Breast epithelium (tissue), 4 donors: Measurements from ENCODE around the gene GIMAP6. TPM values are rescaled to one million over a fixed set of nuclear protein-coding genes. Genes with fewer than 3 reads are reported as not detected.
"Not testable (repeated sequence)": the region's sequence is repeated elsewhere in the genome, so short reads cannot be mapped to it uniquely, and the experiment has no call there.

Experiments
- DNase-seq, 2 donors: peaks; one replicate each; pipeline ENCODE4 v3.0.0-alpha.2; 2019; ENCODE audit warnings: low spot score in 2 of 2
- H3K27ac ChIP-seq, 2 donors: fragments of 200-600 bp; sonication (generic) in 1 of 2; one replicate each; pipeline ENCODE4 v1.5.1; 2016 to 2019; ENCODE audit warnings: mild to moderate bottlenecking in 1 of 2
- H3K27me3 ChIP-seq, 2 donors: fragments of 200-600 bp; sonication (generic) in 1 of 2; one replicate each; pipeline versions ENCODE4 v1.5.1 to v1.6.0; 2017 to 2019; ENCODE audit warnings: control low read depth in 1 of 2, mild to moderate bottlenecking in 1 of 2
- H3K36me3 ChIP-seq: fragments of 200-600 bp; one replicate; pipeline ENCODE4 v1.5.1; 2019
- H3K4me1 ChIP-seq, 2 donors: fragments of 200-600 bp; sonication (generic); one replicate each; pipeline ENCODE4 v1.5.1; 2016 to 2019; ENCODE audit warnings: control low read depth in 1 of 2
- H3K4me3 ChIP-seq, 3 donors: fragments of 200-600 bp; sonication (generic); 1 replicate in 2 of 3; 2 replicates in 1 of 3; pipeline ENCODE4 v1.5.1; 2016 to 2019; ENCODE audit warnings: mild to moderate bottlenecking in 3 of 3, moderate library complexity in 2 of 3
- H3K9me3 ChIP-seq, 2 donors: fragments of 200-600 bp; sonication (generic) in 1 of 2; one replicate each; pipeline ENCODE4 v1.5.1; 2016 to 2019; ENCODE audit warnings: control low read depth in 1 of 2
- POLR2A ChIP-seq: fragments of 450-650 bp; IDR thresholded peaks from one replicate; pipeline ENCODE4 v1.6.1; 2016; ENCODE audit warnings: antibody characterized with exemption, mild to moderate bottlenecking, moderate library complexity
- POLR2AphosphoS5 ChIP-seq, 3 donors: sonication (generic); formaldehyde crosslinking; IDR thresholded peaks; one replicate each; pipeline ENCODE4 v1.6.1; 2017; ENCODE audit warnings: antibody characterized with exemption in 3 of 3
- intact Hi-C: fragments of 100-400 bp; cut with DNase I; formaldehyde crosslinking; loops from one replicate; pipeline ENCODE4 v1.15.1; 2023; ENCODE audit warnings: low total_unique reads
- total RNA-seq, 3 donors: library from RNA; depleted of rRNA; stranded (reverse); fragments of >200 nt; gene quantifications; one replicate each; pipeline ENCODE4 v1.1.0, GENCODE V29; 2016
- TF ChIP-seq, protein P1 (sequence below), 3 donors: fragments of 450-650 bp; IDR thresholded peaks; one replicate each; pipeline ENCODE4 v1.5.1; 2016 to 2017; ENCODE audit warnings: antibody characterized with exemption in 3 of 3, mild to moderate bottlenecking in 3 of 3, moderate library complexity in 3 of 3

The GIMAP6 gene
- total RNA-seq, 3 donors from 2014 or later = 13.3 to 35.2 (median 28.2) TPM

DNA sequence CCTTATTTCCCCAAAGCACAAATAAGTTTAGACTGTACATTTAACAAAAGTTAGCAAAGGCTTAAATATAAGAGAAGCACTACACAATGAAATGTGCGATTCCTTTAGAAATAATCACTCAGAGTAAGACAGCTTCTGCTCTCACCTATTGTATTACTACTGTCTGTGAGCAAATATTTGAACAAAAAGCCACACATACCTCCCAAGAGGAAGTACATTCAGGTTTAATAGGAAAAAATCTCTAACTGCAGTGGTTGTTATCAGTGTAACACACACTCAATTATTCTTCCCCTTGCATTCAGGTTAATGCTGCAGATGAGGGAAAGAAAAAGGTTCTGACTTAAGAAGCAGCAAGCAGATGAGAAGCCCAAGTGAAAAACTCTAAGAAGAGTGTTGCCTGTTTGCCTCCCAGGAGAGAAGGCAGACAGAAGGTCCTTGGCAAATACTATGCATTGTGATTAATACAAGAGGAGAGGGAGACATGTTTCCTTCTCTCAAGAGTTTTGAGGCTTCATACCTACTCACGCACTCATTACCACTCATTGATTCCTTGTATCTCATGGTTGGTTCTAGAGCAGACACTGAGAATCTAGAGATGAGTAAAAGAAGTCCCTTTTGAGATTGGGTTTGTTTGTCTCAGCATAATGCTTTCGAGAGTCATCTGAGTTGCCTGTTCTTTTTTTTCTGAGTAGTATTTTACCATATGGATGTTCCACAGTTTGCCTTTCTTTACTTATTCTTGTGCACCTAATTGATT, 51.4 kb downstream of the GIMAP6 start:
- Histone ChIP-seq H3K36me3 (no peaks in the 10 kb centered on the region), H3K4me1 (no peaks in the 10 kb centered on the region), H3K27ac (no peak overlapping the region), H3K9me3 (no peaks in the 10 kb centered on the region), H3K27me3 (no peaks in the 10 kb centered on the region), H3K4me3 (no peak overlapping the region)
- no peak for DNase-seq
- TF ChIP-seq, protein P1, sequence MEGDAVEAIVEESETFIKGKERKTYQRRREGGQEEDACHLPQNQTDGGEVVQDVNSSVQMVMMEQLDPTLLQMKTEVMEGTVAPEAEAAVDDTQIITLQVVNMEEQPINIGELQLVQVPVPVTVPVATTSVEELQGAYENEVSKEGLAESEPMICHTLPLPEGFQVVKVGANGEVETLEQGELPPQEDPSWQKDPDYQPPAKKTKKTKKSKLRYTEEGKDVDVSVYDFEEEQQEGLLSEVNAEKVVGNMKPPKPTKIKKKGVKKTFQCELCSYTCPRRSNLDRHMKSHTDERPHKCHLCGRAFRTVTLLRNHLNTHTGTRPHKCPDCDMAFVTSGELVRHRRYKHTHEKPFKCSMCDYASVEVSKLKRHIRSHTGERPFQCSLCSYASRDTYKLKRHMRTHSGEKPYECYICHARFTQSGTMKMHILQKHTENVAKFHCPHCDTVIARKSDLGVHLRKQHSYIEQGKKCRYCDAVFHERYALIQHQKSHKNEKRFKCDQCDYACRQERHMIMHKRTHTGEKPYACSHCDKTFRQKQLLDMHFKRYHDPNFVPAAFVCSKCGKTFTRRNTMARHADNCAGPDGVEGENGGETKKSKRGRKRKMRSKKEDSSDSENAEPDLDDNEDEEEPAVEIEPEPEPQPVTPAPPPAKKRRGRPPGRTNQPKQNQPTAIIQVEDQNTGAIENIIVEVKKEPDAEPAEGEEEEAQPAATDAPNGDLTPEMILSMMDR (IDR thresholded peaks at IDR 0.05) = no peak
- no peak for TF ChIP-seq POLR2A
- TF ChIP-seq POLR2AphosphoS5 (IDR thresholded peaks at IDR 0.05) = no peak
- intact Hi-C loops = loop anchor here (5.0 kb wide), 1 partner anchor 789 kb away; no protein-coding TSS in a partner anchor

GRCh38 chr7:150579979-150580637, 52.1 kb downstream of the GIMAP6 start:
- H3K4me1 ChIP-seq, H3K27ac ChIP-seq, DNase-seq, H3K4me3 ChIP-seq, H3K36me3 ChIP-seq, H3K27me3 ChIP-seq, H3K9me3 ChIP-seq: not testable (repeated sequence)
- intact Hi-C loops = loop anchor here (5.0 kb wide), 1 partner anchor 788 kb away; no protein-coding TSS in a partner anchor

Other genes starting within 250 kb of the GIMAP6 start
- 10 to 100 TPM in 2 of 3 donors, 1 to 10 TPM in 1; 7.2 to 11.5 (median 10.4) TPM for gene GIMAP8, start 181.8 kb downstream of the GIMAP6 start, total RNA-seq
- gene GIMAP7, start 117.5 kb downstream of the GIMAP6 start, total RNA-seq = 10 to 100 TPM in 2 of 3 donors, 1 to 10 TPM in 1; 9.4 to 22.1 (median 15.7) TPM
- gene GIMAP4, start 65.0 kb downstream of the GIMAP6 start, total RNA-seq = 10 to 100 TPM; 19.3 to 29.8 (median 29.2) TPM
- gene GIMAP2, start 53.3 kb upstream of the GIMAP6 start, total RNA-seq = 10 to 100 TPM in 2 of 3 donors, 1 to 10 TPM in 1; 9.2 to 18.2 (median 10.7) TPM
- 1 to 10 TPM; 3.5 to 9.0 (median 6.6) TPM for gene GIMAP1, start 84.2 kb upstream of the GIMAP6 start, total RNA-seq
- gene GIMAP5, start 105.0 kb upstream of the GIMAP6 start, total RNA-seq = 10 to 100 TPM; 18.7 to 36.0 (median 30.5) TPM
- 100 to 1,000 TPM in 1 of 3 donors, 10 to 100 TPM in 2; 49.1 to 105 (median 75.5) TPM for gene TMEM176B, start 168.0 kb upstream of the GIMAP6 start, total RNA-seq
- gene TMEM176A, start 168.4 kb upstream of the GIMAP6 start, total RNA-seq = 10 to 100 TPM; 28.3 to 66.5 (median 42.6) TPM
- gene AOC1, start 220.1 kb upstream of the GIMAP6 start, total RNA-seq = 1 to 10 TPM in 1 of 3 donors, not detected in 2; 2.3 TPM